Neural cell (in vitro differentiated cells): ENCODE results near the gene TRMT1L. TPM values are rescaled to one million over a fixed set of nuclear protein-coding genes. Genes with fewer than 3 reads are reported as not detected.

ENCODE experiments used
- H2AFZ ChIP-seq: fragments of 200-600, 300-800 bp; sonication (generic), shearing (Covaris generic); 2 replicates; pipeline ENCODE4 v1.6.0; 2014; ENCODE audit warnings: low read depth, mild to moderate bottlenecking, antibody characterized with exemption, low read length, moderate library complexity
- H3F3A ChIP-seq: fragments of 200-600 bp; shearing (Covaris generic); 2 replicates; pipeline ENCODE4 v1.6.1; 2016; ENCODE audit warnings: mild to moderate bottlenecking, moderate library complexity, mixed read lengths, antibody characterized with exemption, low read length; ENCODE audit not compliant: insufficient read depth, poor library complexity, severe bottlenecking
- H3K27ac ChIP-seq: fragments of 200-600, 300-800 bp; sonication (generic), shearing (Covaris generic); 2 replicates; pipeline ENCODE4 v1.5.1; 2014; ENCODE audit warnings: mild to moderate bottlenecking, low read length, moderate library complexity
- H3K27me3 ChIP-seq: fragments of 300-800, 200-600 bp; sonication (generic), shearing (Covaris generic); 2 replicates; pipeline ENCODE4 v1.6.0; 2014; ENCODE audit warnings: mild to moderate bottlenecking, low read depth, low read length, moderate library complexity; ENCODE audit not compliant: insufficient read depth
- H3K36me3 ChIP-seq: fragments of 300-800, 200-600 bp; sonication (generic), shearing (Covaris generic); 2 replicates; pipeline ENCODE4 v1.5.1; 2014; ENCODE audit warnings: mild to moderate bottlenecking, antibody characterized with exemption, low read length, moderate library complexity; ENCODE audit not compliant: insufficient read depth
- H3K4me2 ChIP-seq: fragments of 300-800, 200-600 bp; sonication (generic), shearing (Covaris generic); 2 replicates; pipeline ENCODE4 v1.6.0; 2014; ENCODE audit warnings: mild to moderate bottlenecking, low read length
- H3K4me3 ChIP-seq: fragments of 300-800, 200-600 bp; sonication (generic), shearing (Covaris generic); 2 replicates; pipeline ENCODE4 v1.5.1; 2014; ENCODE audit warnings: mild to moderate bottlenecking, low read length, moderate library complexity
- H3K79me2 ChIP-seq: fragments of 200-600 bp; shearing (Covaris generic); replicated peaks from 2 replicates; pipeline ENCODE4 v1.6.0; 2014; ENCODE audit warnings: mild to moderate bottlenecking, low read length, moderate library complexity; ENCODE audit not compliant: insufficient read depth
- H3K9ac ChIP-seq: fragments of 300-800, 200-600 bp; sonication (generic), shearing (Covaris generic); 2 replicates; pipeline ENCODE4 v1.6.1; 2016; ENCODE audit warnings: mild to moderate bottlenecking, low read length, mixed read lengths
- H3K9me2 ChIP-seq: fragments of 200-600 bp; shearing (Covaris generic); 2 replicates; pipeline ENCODE4 v1.6.1; 2016; ENCODE audit warnings: mild to moderate bottlenecking, low read length, mixed read lengths; ENCODE audit not compliant: insufficient read depth
- H3K9me3 ChIP-seq: fragments of 200-600, 300-800 bp; sonication (generic), shearing (Covaris generic); 2 replicates; pipeline ENCODE4 v1.6.1; 2016; ENCODE audit warnings: mild to moderate bottlenecking, mixed run types, low read length, moderate library complexity, mixed read lengths
- H4K20me1 ChIP-seq: fragments of 200-600 bp; shearing (Covaris generic); 2 replicates; pipeline ENCODE4 v1.6.1; 2016; ENCODE audit warnings: mild to moderate bottlenecking, mixed run types; ENCODE audit not compliant: insufficient read depth
- CTCF ChIP-seq: fragments of 450-650 bp; IDR thresholded peaks from 2 replicates; pipeline ENCODE4 v1.5.1; 2014; ENCODE audit warnings: antibody characterized with exemption, mild to moderate bottlenecking, moderate library complexity; ENCODE audit not compliant: poor library complexity, severe bottlenecking
- EP300 ChIP-seq: fragments of 450-650 bp; conservative IDR thresholded peaks from 2 replicates; pipeline ENCODE4 v1.6.1; 2014; ENCODE audit warnings: antibody characterized with exemption, mild to moderate bottlenecking, moderate library complexity; ENCODE audit not compliant: poor library complexity, severe bottlenecking
- EZH2 ChIP-seq: fragments of 200-600, 300-800 bp; shearing (Covaris generic), sonication (generic); IDR thresholded peaks from 2 replicates; pipeline ENCODE4 v1.6.1; 2014; ENCODE audit warnings: antibody characterized with exemption, low read length, borderline replicate concordance, mild to moderate bottlenecking; ENCODE audit not compliant: insufficient read depth, poor library complexity, severe bottlenecking
- MXI1 ChIP-seq: fragments of 450-650 bp; conservative IDR thresholded peaks from 2 replicates; pipeline ENCODE4 v1.6.1; 2014; ENCODE audit warnings: antibody characterized with exemption, mild to moderate bottlenecking; ENCODE audit not compliant: poor library complexity, severe bottlenecking
- POLR2AphosphoS5 ChIP-seq: IDR thresholded peaks from 2 replicates; pipeline ENCODE4 v1.6.1; 2012
- RAD21 ChIP-seq: fragments of 450-650 bp; conservative IDR thresholded peaks from 2 replicates; pipeline ENCODE4 v1.6.1; 2014; ENCODE audit warnings: antibody characterized with exemption, mild to moderate bottlenecking, moderate library complexity
- REST ChIP-seq: IDR thresholded peaks from 2 replicates; pipeline ENCODE4 v1.6.1; 2012; ENCODE audit warnings: borderline replicate concordance
- SMC3 ChIP-seq: fragments of 450-650 bp; conservative IDR thresholded peaks from 2 replicates; pipeline ENCODE4 v1.6.1; 2014; ENCODE audit warnings: antibody characterized with exemption, mild to moderate bottlenecking, moderate library complexity; ENCODE audit not compliant: poor library complexity
- TAF1 ChIP-seq: IDR thresholded peaks from 2 replicates; pipeline ENCODE4 v1.6.1; 2012; ENCODE audit warnings: low read depth
- polyA plus RNA-seq: library from polyadenylated mRNA; depleted of rRNA; stranded (reverse); fragments of >200 nt; gene quantifications from 2 replicates; pipeline ENCODE4 v1.2.3, GENCODE V29; 2014

TRMT1L gene
- polyA plus RNA-seq, 1 donor from 2014 or later = 9.7 TPM

GRCh38 chr1:185193756-185194155 lies 37.0 kb upstream of the TRMT1L start:
- H3F3A ChIP-seq = no peaks in the 10 kb centered on the region
- H3K36me3 ChIP-seq = peaks cover 7% of the 10 kb centered on the region
- H3K27ac ChIP-seq = no peak overlapping the region
- H3K27me3 ChIP-seq = no peaks in the 10 kb centered on the region
- no peaks in the 10 kb centered on the region for H3K9me3 ChIP-seq
- no peak overlapping the region for H3K4me3 ChIP-seq
- no peak overlapping the region for H2AFZ ChIP-seq
- H3K9me2 ChIP-seq = no peaks in the 10 kb centered on the region
- no peaks in the 10 kb centered on the region for H3K79me2 ChIP-seq
- H3K9ac ChIP-seq = no peak overlapping the region
- H3K4me2 ChIP-seq = no peak overlapping the region
- TF ChIP-seq SMC3 (no peak), CTCF (no peak), TAF1 (no peak), RAD21 (no peak), EZH2 (no peak), REST (no peak), EP300 (no peak)
- H4K20me1 ChIP-seq = no peaks in the 10 kb centered on the region

- Histone ChIP-seq H3K27ac (no peak overlapping the region), H3K36me3 (peaks cover 5% of the 10 kb centered on the region), H3K79me2 (no peaks in the 10 kb centered on the region), H3F3A (no peaks in the 10 kb centered on the region), H2AFZ (no peak overlapping the region), H3K4me3 (no peak overlapping the region), H3K4me2 (no peak overlapping the region), H3K9me3 (no peaks in the 10 kb centered on the region), H3K27me3 (no peaks in the 10 kb centered on the region), H3K9me2 (no peaks in the 10 kb centered on the region), H3K9ac (no peak overlapping the region), H4K20me1 (no peaks in the 10 kb centered on the region)
- TF ChIP-seq TAF1 = no peak
- no peak for TF ChIP-seq EP300
- peak; percentile 76 for TF ChIP-seq RAD21
- TF ChIP-seq POLR2AphosphoS5 = no peak
- TF ChIP-seq MXI1 = no peak
- no peak for TF ChIP-seq EZH2
- peak; percentile 83 for TF ChIP-seq CTCF
- peak; percentile 89 for TF ChIP-seq SMC3
- TF ChIP-seq REST = no peak
Measured at GRCh38 chr1:185170291-185170848, 13.6 kb upstream of the TRMT1L start.
